Uterus (tissue), 4 donors: Measurements from ENCODE around the gene ANKMY2. TPM values are rescaled to one million over a fixed set of nuclear protein-coding genes. Genes with fewer than 3 reads are reported as not detected.

Experiments
- DNase-seq, 2 donors: peaks; one replicate each; pipeline ENCODE4 v3.0.0-alpha.2; 2019 to 2020
- H3K27ac ChIP-seq, 2 donors: fragments of 200-600 bp; sonication (generic); 1 replicate in 1 of 2; 2 replicates in 1 of 2; pipeline ENCODE4 v1.5.1; 2016 to 2018
- H3K27me3 ChIP-seq, 2 donors: fragments of 200-600 bp; sonication (generic); one replicate each; pipeline ENCODE4 v1.5.1; 2018 to 2019; ENCODE audit warnings: control low read depth in 1 of 2
- H3K36me3 ChIP-seq, 2 donors: fragments of 200-600 bp; sonication (generic); one replicate each; pipeline ENCODE4 v1.5.1; 2019; ENCODE audit warnings: control low read depth in 1 of 2
- H3K4me1 ChIP-seq, 2 donors: fragments of 200-600 bp; sonication (generic); one replicate each; pipeline ENCODE4 v1.5.1; 2018 to 2019; ENCODE audit warnings: control low read depth in 1 of 2
- H3K4me3 ChIP-seq, 2 donors: fragments of 200-600 bp; sonication (generic); 1 replicate in 1 of 2; 2 replicates in 1 of 2; pipeline ENCODE4 v1.5.1; 2018 to 2019; ENCODE audit warnings: mild to moderate bottlenecking in 1 of 2
- H3K9me3 ChIP-seq, 2 donors: fragments of 200-600 bp; sonication (generic); one replicate each; pipeline ENCODE4 v1.5.1; 2019; ENCODE audit warnings: control low read depth in 1 of 2
- POLR2A ChIP-seq, 2 donors: fragments of 450-650 bp; IDR thresholded peaks; one replicate each; pipeline ENCODE4 v1.6.1; 2016; ENCODE audit warnings: antibody characterized with exemption in 2 of 2, mild to moderate bottlenecking in 1 of 2, moderate library complexity in 1 of 2
- intact Hi-C: fragments of 100-400 bp; cut with DNase I; formaldehyde crosslinking; loops from one replicate; pipeline ENCODE4 v1.15.1; 2023; ENCODE audit warnings: low total_unique reads
- total RNA-seq, 4 donors: library from RNA; depleted of rRNA in 3 of 4; stranded (reverse); fragments of >200 nt in 3 of 4; gene quantifications; one replicate each; pipeline versions ENCODE4 v1.1.0 to v1.2.4, GENCODE V29; 2014 to 2023
- TF ChIP-seq, protein P1 (sequence below), 4 experiments: fragments of 200-600 bp in 2 of 4; fragments of 450-650 bp in 2 of 4; sonication (generic) in 2 of 4; IDR thresholded peaks; one replicate each; pipeline ENCODE4 v1.5.1; 2016 to 2019; ENCODE audit warnings: antibody characterized with exemption in 4 of 4, mild to moderate bottlenecking in 2 of 4, moderate library complexity in 1 of 4
- donor health status: DM: yes; HTN: yes; CAD: no.

ANKMY2 gene
- total RNA-seq, 4 donors from 2014 or later, result 6.2 to 48.7 (median 17.2) TPM

DNA sequence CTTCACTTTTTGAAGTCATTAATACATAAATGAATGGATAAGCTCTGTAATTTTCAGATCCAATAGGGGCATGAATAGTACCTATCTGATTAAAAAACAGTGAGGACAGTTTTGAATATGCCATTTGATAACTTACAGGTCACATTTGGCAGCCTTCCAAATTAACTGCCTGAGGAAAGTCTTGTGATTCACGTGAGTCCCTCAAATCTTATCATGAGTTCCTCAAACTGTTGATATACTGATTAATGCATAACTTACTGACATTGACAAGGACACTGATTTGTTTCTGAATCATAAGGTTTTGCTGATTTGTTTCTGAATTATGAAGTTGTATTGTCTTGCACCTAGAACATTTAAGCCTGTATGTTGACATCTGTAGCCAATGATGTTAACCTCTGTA, 55.1 kb downstream of the ANKMY2 start:
- Histone ChIP-seq H3K27me3 (no peaks in the 10 kb centered on the region), H3K4me1 (no peaks in the 10 kb centered on the region), H3K4me3 (no peak overlapping the region), H3K36me3 (no peaks in the 10 kb centered on the region), H3K9me3 (no peaks in the 10 kb centered on the region), H3K27ac (no peak overlapping the region)
- TF ChIP-seq POLR2A (IDR thresholded peaks at IDR 0.05), result no peak
- TF ChIP-seq, protein P1, sequence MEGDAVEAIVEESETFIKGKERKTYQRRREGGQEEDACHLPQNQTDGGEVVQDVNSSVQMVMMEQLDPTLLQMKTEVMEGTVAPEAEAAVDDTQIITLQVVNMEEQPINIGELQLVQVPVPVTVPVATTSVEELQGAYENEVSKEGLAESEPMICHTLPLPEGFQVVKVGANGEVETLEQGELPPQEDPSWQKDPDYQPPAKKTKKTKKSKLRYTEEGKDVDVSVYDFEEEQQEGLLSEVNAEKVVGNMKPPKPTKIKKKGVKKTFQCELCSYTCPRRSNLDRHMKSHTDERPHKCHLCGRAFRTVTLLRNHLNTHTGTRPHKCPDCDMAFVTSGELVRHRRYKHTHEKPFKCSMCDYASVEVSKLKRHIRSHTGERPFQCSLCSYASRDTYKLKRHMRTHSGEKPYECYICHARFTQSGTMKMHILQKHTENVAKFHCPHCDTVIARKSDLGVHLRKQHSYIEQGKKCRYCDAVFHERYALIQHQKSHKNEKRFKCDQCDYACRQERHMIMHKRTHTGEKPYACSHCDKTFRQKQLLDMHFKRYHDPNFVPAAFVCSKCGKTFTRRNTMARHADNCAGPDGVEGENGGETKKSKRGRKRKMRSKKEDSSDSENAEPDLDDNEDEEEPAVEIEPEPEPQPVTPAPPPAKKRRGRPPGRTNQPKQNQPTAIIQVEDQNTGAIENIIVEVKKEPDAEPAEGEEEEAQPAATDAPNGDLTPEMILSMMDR (IDR thresholded peaks at IDR 0.05), result no peak
- intact Hi-C loops, result no loop called here
- DNase-seq, result no peak

DNA sequence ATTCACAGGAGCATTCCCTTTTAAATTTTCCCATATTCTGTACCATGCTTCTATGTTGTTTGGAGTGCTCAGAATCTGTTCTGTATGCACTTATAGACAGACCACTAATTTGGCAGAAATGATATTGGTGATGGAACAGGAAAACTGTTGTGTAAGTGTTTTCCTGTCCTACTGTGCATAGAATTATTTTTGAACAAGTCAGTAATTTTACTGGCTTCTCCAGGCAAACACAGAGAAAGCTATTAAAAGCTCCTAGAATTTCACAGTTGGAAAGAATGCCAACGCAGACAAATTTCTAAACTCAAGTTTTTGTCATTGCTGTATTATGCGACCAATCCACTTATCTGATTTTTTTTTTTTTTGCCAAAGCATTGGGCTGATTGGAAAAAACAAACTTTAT, 55.7 kb downstream of the ANKMY2 start:
- Histone ChIP-seq H3K9me3 (no peaks in the 10 kb centered on the region), H3K27me3 (no peaks in the 10 kb centered on the region), H3K4me3 (no peak overlapping the region), H3K27ac (no peak overlapping the region), H3K4me1 (no peaks in the 10 kb centered on the region), H3K36me3 (no peaks in the 10 kb centered on the region)
- TF ChIP-seq POLR2A (IDR thresholded peaks at IDR 0.05), result no peak
- TF ChIP-seq, protein P1 (IDR thresholded peaks at IDR 0.05), result no peak
- intact Hi-C loops, result no loop called here
- DNase-seq, result no peak

DNA sequence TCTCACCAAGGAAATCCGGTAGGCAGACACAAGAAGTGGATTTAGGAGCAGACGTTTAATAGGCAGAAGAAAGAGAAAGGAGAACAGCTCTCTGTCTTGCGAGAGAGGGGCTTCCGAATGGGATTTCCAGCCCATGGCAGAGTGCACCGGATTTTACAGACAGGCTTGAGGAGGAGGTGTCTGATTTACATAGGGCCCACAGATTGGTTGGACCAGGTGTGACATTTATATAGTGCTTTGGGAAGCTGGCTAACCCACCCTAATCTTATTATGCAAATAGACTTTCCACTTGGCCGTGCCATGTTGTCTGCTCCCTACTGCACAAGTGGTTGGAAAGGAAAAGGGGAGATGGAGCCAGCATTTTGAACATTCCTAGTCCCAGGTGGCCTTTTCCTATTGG, 57.8 kb downstream of the ANKMY2 start:
- intact Hi-C loops, result no loop called here
- no peak for DNase-seq
- H3K4me3 ChIP-seq, result no peak overlapping the region

DNA sequence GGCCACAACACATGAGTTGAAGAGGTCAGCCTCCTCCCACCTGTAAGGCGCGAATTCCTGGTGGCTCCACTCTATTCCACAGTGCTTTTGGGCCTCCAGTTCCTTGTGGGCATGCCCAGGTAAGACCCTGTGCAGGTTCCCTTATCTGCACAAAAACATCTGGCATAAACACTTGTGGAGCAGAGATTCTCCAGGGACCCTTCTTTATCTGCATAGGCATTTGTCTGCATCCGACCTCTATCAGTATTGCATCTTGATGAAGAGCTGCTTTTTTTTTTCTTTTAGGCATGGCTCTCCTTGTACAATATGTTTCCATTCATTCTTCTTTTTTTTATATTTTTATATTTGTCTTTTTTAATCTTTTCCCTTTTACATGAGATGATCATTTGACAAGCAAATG, 58.4 kb downstream of the ANKMY2 start:
- TF ChIP-seq, protein P1 (IDR thresholded peaks at IDR 0.05), result no peak
- no peak for TF ChIP-seq POLR2A (IDR thresholded peaks at IDR 0.05)
- no peak overlapping the region for H3K4me3 ChIP-seq
- no peak overlapping the region for H3K27ac ChIP-seq
- no peaks in the 10 kb centered on the region for H3K4me1 ChIP-seq
- no peak for DNase-seq
- H3K9me3 ChIP-seq, result no peaks in the 10 kb centered on the region
- no peaks in the 10 kb centered on the region for H3K36me3 ChIP-seq
- intact Hi-C loops, result no loop called here
- no peaks in the 10 kb centered on the region for H3K27me3 ChIP-seq

More for the DNA sequence above, 57.8 kb downstream of the ANKMY2 start:
- Histone ChIP-seq H3K4me1 (no peaks in the 10 kb centered on the region), H3K27ac (no peak overlapping the region), H3K9me3 (no peaks in the 10 kb centered on the region), H3K36me3 (no peaks in the 10 kb centered on the region), H3K27me3 (no peaks in the 10 kb centered on the region)
- TF ChIP-seq, protein P1 (IDR thresholded peaks at IDR 0.05), result no peak
- no peak for TF ChIP-seq POLR2A (IDR thresholded peaks at IDR 0.05)

DNA sequence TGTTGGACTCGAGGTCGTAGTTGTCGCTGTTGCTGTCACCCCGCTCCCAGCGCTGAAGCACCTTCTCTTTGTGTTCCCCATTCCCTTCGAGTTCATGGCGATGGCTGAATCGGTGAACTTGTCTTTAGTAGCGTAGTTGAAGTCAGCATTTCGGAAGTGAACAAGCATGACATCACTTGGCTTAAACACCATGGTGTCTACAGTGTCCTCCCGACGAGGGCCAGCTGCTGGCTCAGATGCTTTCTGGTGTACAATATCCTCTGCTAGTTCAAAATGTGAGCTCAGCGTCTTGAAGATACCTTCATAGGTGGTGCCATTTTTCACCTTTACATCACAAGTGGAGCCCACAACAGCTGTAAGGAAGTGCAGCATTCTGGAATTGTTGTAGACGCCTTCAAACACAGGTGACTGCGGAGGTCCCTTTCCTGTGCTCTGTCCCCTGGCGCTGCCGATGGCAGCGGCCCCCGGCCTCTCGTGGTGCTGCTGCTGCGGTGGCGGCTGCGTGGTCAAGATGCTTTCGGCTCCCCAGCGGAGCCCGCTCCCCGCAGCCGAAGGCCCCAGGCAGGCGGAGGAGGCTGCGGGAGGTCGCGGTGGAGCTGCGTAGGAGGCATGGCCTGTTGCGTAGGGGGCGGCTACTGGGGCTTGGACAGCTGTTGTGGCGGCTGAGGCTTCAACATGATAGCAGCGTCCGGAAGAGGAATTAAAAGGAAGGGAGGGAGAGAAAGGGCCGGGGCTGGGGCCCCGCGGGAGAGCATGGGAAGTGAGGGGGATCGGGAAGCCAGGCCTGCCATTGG, 59.3 kb downstream of the ANKMY2 start:
- H3K36me3 ChIP-seq, result no peaks in the 10 kb centered on the region
- H3K4me1 ChIP-seq, result no peaks in the 10 kb centered on the region
- no peak overlapping the region for H3K27ac ChIP-seq
- TF ChIP-seq, protein P1 (IDR thresholded peaks at IDR 0.05), result no peak
- no peak for TF ChIP-seq POLR2A (IDR thresholded peaks at IDR 0.05)
- H3K9me3 ChIP-seq, result no peaks in the 10 kb centered on the region
- H3K4me3 ChIP-seq, result no peak overlapping the region
- DNase-seq, result no peak
- intact Hi-C loops, result no loop called here
- H3K27me3 ChIP-seq, result no peaks in the 10 kb centered on the region
